ENCODE data around the gene UTP4.

The UTP4 gene

GRCh38 chr16:69180011-69180338 is 47.5 kb downstream of the UTP4 start:
- DNase-seq: no peak

GRCh38 chr16:69182730-69183416 is 50.4 kb downstream of the UTP4 start:
- no peak for DNase-seq

- DNase-seq: peak; percentile 75
Observed at GRCh38 chr16:69186642-69187445, 54.4 kb downstream of the UTP4 start, which contains the start of gene SNTB2. SNTB2 (plus strand) TSS chr16:69187164; CDS start chr16:69187167, 3 bp downstream.

GRCh38 chr16:69187446-69188235 is 55.2 kb downstream of the UTP4 start:
- DNase-seq: peak; percentile 33

- DNase-seq: peak; percentile 39
Observed at GRCh38 chr16:69188236-69188549, 55.7 kb downstream of the UTP4 start.

GRCh38 chr16:69188716-69189115 is 56.3 kb downstream of the UTP4 start:
- DNase-seq: no peak

- no peak for DNase-seq
Observed at GRCh38 chr16:69190046-69190588, 57.7 kb downstream of the UTP4 start.

GRCh38 chr16:69190598-69190997 is 58.1 kb downstream of the UTP4 start:
- no peak for DNase-seq

GRCh38 chr16:69191136-69191535 is 58.7 kb downstream of the UTP4 start:
- no peak for DNase-seq

- no peak for DNase-seq
Observed at GRCh38 chr16:69193855-69194254, 61.4 kb downstream of the UTP4 start.

GRCh38 chr16:69194488-69194887 is 62.0 kb downstream of the UTP4 start:
- no peak for DNase-seq

- no peak for DNase-seq
Observed at GRCh38 chr16:69195369-69196029, 63.0 kb downstream of the UTP4 start.

- no peak for DNase-seq
Observed at GRCh38 chr16:69197573-69197972, 65.1 kb downstream of the UTP4 start.

GRCh38 chr16:69199382-69199781 is 66.9 kb downstream of the UTP4 start:
- DNase-seq: no peak

- DNase-seq: no peak
Observed at GRCh38 chr16:69201291-69201690, 68.8 kb downstream of the UTP4 start.

- DNase-seq: no peak
Observed at GRCh38 chr16:69201787-69202186, 69.3 kb downstream of the UTP4 start.

GRCh38 chr16:69204172-69204571 is 71.7 kb downstream of the UTP4 start:
- DNase-seq: no peak

- DNase-seq: no peak
Observed at GRCh38 chr16:69209735-69210134, 77.3 kb downstream of the UTP4 start.

- no peak for DNase-seq
Observed at GRCh38 chr16:69217433-69217832, 85.0 kb downstream of the UTP4 start.

All from CD4-positive, alpha-beta T cell treated with Interleukin-4 for 4 hours (primary cell).